KMS-11 (cell line): ENCODE data around the gene KIRREL1.

Source experiments
- H2AFZ ChIP-seq: fragments of 200-600 bp; sonication (generic); 2 replicates; pipeline ENCODE4 v1.6.1; 2016; ENCODE audit warnings: antibody characterized with exemption, mixed run types, low read depth
- H3K27ac ChIP-seq: fragments of 200-600 bp; sonication (generic); 2 replicates; pipeline ENCODE4 v1.6.1; 2016; ENCODE audit warnings: mild to moderate bottlenecking, mixed run types
- H3K27me3 ChIP-seq: fragments of 200-600 bp; sonication (generic); 2 replicates; pipeline ENCODE4 v1.6.1; 2017; ENCODE audit warnings: mild to moderate bottlenecking, low read depth, mixed run types, moderate library complexity; ENCODE audit not compliant: insufficient read depth
- H3K36me3 ChIP-seq: fragments of 200-600 bp; sonication (generic); 2 replicates; pipeline ENCODE4 v1.6.1; 2017; ENCODE audit warnings: mild to moderate bottlenecking, mixed run types; ENCODE audit not compliant: insufficient read depth
- H3K4me1 ChIP-seq: fragments of 200-600 bp; sonication (generic); 2 replicates; pipeline ENCODE4 v1.6.1; 2016; ENCODE audit warnings: mild to moderate bottlenecking, low read depth, mixed run types; ENCODE audit not compliant: poor library complexity, severe bottlenecking
- H3K4me2 ChIP-seq: fragments of 200-600 bp; sonication (generic); 2 replicates; pipeline ENCODE4 v1.7.0; 2016; ENCODE audit warnings: mild to moderate bottlenecking, mixed run types
- H3K4me3 ChIP-seq: fragments of 200-600 bp; sonication (generic); IDR thresholded peaks from 2 replicates; pipeline ENCODE4 v1.6.1; 2017; ENCODE audit warnings: low read depth, low read length, mixed read lengths; ENCODE audit not compliant: insufficient read depth
- H3K79me2 ChIP-seq: fragments of 200-600 bp; sonication (generic); 2 replicates; pipeline ENCODE4 v1.6.1; 2016; ENCODE audit warnings: low read depth, mixed run types; ENCODE audit not compliant: insufficient read depth
- H3K9ac ChIP-seq: fragments of 200-600 bp; sonication (generic); 2 replicates; pipeline ENCODE4 v1.6.1; 2016; ENCODE audit warnings: mild to moderate bottlenecking, mixed run types
- H4K20me1 ChIP-seq: fragments of 200-600 bp; sonication (generic); 2 replicates; pipeline ENCODE4 v1.6.1; 2016; ENCODE audit warnings: mild to moderate bottlenecking, mixed run types; ENCODE audit not compliant: insufficient read depth
- CTCF ChIP-seq: fragments of 200-600 bp; sonication (generic); conservative IDR thresholded peaks from 2 replicates; pipeline ENCODE4 v1.6.1; 2017; ENCODE audit warnings: low read depth, mild to moderate bottlenecking, antibody characterized with exemption, low read length, moderate library complexity, mixed read lengths

Gene KIRREL1

DNA sequence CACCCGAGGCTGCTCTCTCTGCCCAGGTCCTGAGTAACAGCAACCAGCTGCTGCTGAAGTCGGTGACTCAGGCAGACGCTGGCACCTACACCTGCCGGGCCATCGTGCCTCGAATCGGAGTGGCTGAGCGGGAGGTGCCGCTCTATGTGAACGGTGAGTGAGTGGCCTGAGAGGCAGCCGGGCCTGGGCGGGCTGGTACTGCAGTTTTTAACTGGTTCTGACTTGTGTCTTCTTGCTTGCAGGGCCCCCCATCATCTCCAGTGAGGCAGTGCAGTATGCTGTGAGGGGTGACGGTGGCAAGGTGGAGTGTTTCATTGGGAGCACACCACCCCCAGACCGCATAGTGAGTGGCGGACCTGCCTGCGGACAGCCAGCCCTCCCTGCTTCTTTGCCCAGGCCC is 96.0 kb downstream of the KIRREL1 start:
- H3K9ac ChIP-seq = no peak overlapping the region
- H3K79me2 ChIP-seq = no peaks in the 10 kb centered on the region
- no peak overlapping the region for H3K4me2 ChIP-seq
- TF ChIP-seq CTCF = no peak
- H3K36me3 ChIP-seq = no peaks in the 10 kb centered on the region
- H3K4me3 ChIP-seq = no peak overlapping the region
- no peak overlapping the region for H2AFZ ChIP-seq
- H3K27me3 ChIP-seq = peaks cover 14% of the 10 kb centered on the region; the same call in 1 of the 2 replicates
- H3K27ac ChIP-seq = no peak overlapping the region
- no peaks in the 10 kb centered on the region for H4K20me1 ChIP-seq
- H3K4me1 ChIP-seq = no peaks in the 10 kb centered on the region

GRCh38 chr1:158089925-158090637 is 96.6 kb downstream of the KIRREL1 start:
- Histone ChIP-seq H3K27ac (no peak overlapping the region), H3K9ac (no peak overlapping the region), H3K79me2 (no peaks in the 10 kb centered on the region), H3K4me2 (no peak overlapping the region), H3K27me3 (peaks cover 14% of the 10 kb centered on the region; the same call in 1 of the 2 replicates), H4K20me1 (no peaks in the 10 kb centered on the region), H3K36me3 (no peaks in the 10 kb centered on the region), H3K4me1 (no peaks in the 10 kb centered on the region), H2AFZ (no peak overlapping the region), H3K4me3 (no peak overlapping the region)
- no peak for TF ChIP-seq CTCF

DNA sequence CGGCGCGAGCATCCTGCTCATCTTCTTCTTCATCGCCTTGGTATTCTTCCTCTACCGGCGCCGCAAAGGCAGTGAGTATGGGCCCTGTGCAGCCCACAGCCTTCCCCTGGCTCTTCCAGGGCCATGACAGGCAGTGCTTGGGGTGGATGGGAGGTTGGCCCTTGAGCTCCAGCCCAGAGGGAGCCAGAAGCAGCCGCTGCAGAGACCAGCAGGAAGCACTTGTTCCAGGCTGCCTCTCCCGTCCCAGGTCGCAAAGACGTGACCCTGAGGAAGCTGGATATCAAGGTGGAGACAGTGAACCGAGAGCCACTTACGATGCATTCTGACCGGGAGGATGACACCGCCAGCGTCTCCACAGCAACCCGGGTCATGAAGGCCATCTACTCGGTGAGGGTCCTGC is 99.9 kb downstream of the KIRREL1 start:
- Histone ChIP-seq H3K27me3 (peaks cover 14% of the 10 kb centered on the region; the same call in 1 of the 2 replicates), H4K20me1 (no peaks in the 10 kb centered on the region), H3K4me3 (no peak overlapping the region), H3K4me1 (no peaks in the 10 kb centered on the region), H3K36me3 (no peaks in the 10 kb centered on the region), H3K4me2 (no peak overlapping the region), H3K79me2 (no peaks in the 10 kb centered on the region), H3K9ac (no peak overlapping the region), H3K27ac (no peak overlapping the region), H2AFZ (no peak overlapping the region)
- no peak for TF ChIP-seq CTCF

DNA sequence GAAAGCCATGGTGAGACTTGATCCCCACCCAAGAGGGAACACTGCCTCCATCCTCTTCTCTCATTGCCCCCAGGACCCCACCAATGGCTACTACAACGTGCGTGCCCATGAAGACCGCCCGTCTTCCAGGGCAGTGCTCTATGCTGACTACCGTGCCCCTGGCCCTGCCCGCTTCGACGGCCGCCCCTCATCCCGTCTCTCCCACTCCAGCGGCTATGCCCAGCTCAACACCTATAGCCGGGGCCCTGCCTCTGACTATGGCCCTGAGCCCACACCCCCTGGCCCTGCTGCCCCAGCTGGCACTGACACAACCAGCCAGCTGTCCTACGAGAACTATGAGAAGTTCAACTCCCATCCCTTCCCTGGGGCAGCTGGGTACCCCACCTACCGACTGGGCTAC is 101.1 kb downstream of the KIRREL1 start:
- Histone ChIP-seq H3K27me3 (peaks cover 14% of the 10 kb centered on the region; the same call in 1 of the 2 replicates), H3K9ac (no peak overlapping the region), H3K4me3 (no peak overlapping the region), H4K20me1 (no peaks in the 10 kb centered on the region), H3K4me1 (no peaks in the 10 kb centered on the region), H3K36me3 (no peaks in the 10 kb centered on the region), H2AFZ (no peak overlapping the region), H3K27ac (no peak overlapping the region), H3K4me2 (no peak overlapping the region), H3K79me2 (no peaks in the 10 kb centered on the region)
- no peak for TF ChIP-seq CTCF
